ENCODE results near the gene TXNL4B.
"Not testable (repeated sequence)": the region's sequence is repeated elsewhere in the genome, so short reads cannot be mapped to it uniquely, and the experiment has no call there.

The TXNL4B gene

DNA sequence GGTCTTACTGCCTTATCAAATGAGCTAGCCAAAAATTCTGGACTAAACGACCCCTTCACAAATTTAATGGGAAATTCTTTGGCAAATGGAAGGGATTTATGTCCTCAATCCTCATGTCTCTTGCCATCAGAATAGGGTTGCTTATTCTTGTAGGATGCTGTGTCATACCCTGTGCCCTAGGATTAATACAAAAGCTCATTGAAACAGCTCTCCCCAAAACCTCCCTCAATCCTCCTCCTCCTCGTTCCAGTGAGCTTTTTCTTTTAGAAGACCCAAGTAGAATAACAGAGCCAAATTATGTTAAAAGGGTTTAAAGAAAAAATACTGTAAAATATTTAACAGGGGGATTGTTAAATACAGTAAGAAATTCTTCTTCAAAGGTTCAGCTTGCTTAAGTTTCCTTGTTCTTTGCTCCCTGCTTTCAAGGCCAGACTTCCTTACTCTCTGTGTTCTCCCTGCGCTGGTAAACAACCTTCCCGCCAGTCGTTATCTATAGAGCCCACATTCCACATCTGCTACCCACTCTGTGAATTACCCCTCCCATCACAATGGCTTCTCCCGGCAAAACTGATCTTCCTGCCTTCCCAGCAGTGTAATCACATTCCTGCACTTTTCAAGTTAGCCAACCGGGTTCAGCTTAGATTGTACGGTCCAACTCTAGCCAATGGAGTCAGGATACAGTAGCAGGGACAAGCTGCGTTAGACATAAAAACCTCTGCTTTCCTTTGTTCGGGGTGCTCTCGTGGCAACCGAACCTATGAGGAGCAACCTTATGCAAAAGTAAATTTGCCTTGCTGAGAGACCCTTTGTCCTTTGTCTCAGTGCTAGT is 20.7 kb downstream of the TXNL4B start:
- Mint-ChIP-seq H3K27ac (no peak overlapping the region), H3K9me3 (no peaks in the 10 kb centered on the region), H3K36me3 (ENCODE audit: low read depth) (no peaks in the 10 kb centered on the region), H3K27me3 (no peaks in the 10 kb centered on the region), H3K4me1 (no peaks in the 10 kb centered on the region), H3K4me3 (no peak overlapping the region)
- DNase-seq (no peak), ATAC-seq (no peak)

DNA sequence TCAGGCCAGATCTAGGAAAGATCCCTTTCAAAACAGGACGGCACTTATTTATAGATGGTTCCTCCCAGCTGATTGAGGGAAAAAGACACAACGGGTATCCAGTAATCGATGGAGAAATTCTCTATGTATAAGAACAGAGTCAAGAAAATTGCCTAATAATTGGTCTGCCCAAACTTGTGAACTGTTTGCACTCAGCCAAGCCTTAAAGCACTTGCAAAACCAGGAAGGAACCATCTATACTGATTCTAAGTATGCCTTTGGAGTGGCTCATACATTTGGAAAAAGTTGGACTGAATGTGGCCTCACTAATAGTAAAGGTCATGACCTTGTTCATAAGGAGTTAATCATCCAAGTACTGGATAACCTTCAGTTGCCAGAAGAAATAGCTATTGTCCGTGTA is 24.5 kb downstream of the TXNL4B start:
- Mint-ChIP-seq H3K27ac (no peak overlapping the region), H3K27me3 (no peaks in the 10 kb centered on the region), H3K36me3 (ENCODE audit: low read depth) (peaks cover 3% of the 10 kb centered on the region), H3K4me1 (no peaks in the 10 kb centered on the region), H3K9me3 (no peaks in the 10 kb centered on the region), H3K4me3 (no peak overlapping the region)
- ATAC-seq (no peak), DNase-seq (no peak)

DNA sequence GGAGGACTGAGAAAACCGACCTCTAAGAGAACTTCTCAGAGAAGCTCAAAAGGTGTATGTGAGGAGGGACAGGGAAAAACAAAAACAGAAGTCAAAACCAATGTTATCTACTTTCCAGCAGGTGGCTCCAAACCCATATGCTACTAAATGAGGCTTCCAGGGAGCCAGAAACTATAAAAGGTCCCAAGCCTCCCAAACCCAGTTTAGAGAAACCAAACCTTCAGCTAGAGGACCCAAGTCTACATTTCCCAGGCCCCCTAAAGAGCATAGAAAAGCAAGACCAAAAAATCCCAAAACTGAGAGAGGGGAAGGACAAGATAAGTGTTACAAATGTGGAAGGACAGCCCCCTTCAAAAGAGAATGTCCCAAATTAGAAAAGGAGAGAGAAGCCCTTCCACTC is 26.7 kb downstream of the TXNL4B start:
- ATAC-seq, result no peak
- Mint-ChIP-seq H3K27me3 (no peaks in the 10 kb centered on the region), H3K4me3 (no peak overlapping the region), H3K9me3 (no peaks in the 10 kb centered on the region), H3K4me1 (no peaks in the 10 kb centered on the region), H3K27ac (no peak overlapping the region), H3K36me3 (ENCODE audit: low read depth) (peaks cover 3% of the 10 kb centered on the region)
- no peak for DNase-seq

DNA sequence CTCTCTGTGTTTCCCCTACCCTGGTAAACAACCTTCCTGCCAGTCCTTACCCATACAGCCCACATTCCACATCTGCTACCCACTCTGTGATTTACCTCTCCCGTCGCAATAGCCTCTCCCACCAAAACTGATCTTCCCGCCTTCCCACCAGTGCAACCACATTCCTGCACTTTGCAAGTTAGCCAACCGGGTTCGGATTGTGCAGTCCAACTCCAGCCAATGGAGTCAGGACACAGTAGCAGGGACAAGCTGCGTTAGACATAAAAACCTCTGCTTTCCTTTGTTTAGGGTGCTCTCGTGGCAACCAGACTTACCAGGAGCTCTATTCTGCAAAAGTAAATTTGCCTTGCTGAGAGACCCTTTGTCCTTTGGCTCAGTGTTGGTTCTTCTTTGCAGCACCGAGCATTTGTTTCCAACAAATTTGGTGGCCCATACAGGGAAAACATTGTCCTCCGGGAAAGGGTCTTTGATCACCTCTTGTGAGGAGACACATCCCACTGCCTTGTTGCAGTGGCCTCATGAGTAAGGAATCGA is 29.0 kb downstream of the TXNL4B start:
- Mint-ChIP-seq H3K4me1 (no peaks in the 10 kb centered on the region), H3K36me3 (ENCODE audit: low read depth) (peaks cover 3% of the 10 kb centered on the region), H3K27me3 (no peaks in the 10 kb centered on the region), H3K9me3 (no peaks in the 10 kb centered on the region), H3K4me3 (no peak overlapping the region), H3K27ac (no peak overlapping the region)
- ATAC-seq (no peak), DNase-seq (no peak)

DNA sequence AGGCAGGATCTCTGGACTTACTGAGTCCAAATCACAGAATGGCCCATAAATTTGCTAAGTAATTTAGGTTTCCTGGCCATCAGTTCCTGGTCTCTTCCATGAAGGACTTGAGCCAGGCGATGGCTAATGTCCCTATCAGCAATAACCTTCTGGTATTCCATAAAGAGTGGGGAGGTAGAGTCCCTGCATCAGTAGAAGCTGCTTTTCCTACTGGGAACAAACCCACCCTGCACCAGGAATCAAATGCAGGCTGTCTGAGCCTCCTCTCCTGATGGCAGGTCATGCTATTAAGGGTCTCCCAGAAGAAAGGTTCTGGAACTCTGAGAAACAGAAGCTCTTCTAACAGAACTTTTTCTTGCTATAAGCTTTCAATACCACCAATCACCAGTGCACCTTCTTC is 31.9 kb downstream of the TXNL4B start:
- Mint-ChIP-seq H3K9me3 (no peaks in the 10 kb centered on the region), H3K27ac (no peak overlapping the region), H3K4me1 (no peaks in the 10 kb centered on the region), H3K4me3 (no peak overlapping the region), H3K36me3 (ENCODE audit: low read depth) (peaks cover 3% of the 10 kb centered on the region), H3K27me3 (no peaks in the 10 kb centered on the region)
- DNase-seq (no peak), ATAC-seq (no peak)

DNA sequence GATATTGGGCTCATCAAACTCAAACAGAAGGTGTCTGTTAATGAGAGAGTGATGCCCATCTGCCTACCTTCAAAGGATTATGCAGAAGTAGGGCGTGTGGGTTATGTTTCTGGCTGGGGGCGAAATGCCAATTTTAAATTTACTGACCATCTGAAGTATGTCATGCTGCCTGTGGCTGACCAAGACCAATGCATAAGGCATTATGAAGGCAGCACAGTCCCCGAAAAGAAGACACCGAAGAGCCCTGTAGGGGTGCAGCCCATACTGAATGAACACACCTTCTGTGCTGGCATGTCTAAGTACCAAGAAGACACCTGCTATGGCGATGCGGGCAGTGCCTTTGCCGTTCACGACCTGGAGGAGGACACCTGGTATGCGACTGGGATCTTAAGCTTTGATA is 33.0 kb downstream of the TXNL4B start:
- Mint-ChIP-seq H3K27ac (no peak overlapping the region), H3K36me3 (ENCODE audit: low read depth) (peaks cover 3% of the 10 kb centered on the region), H3K4me1 (no peaks in the 10 kb centered on the region), H3K9me3 (no peaks in the 10 kb centered on the region), H3K4me3 (no peak overlapping the region), H3K27me3 (no peaks in the 10 kb centered on the region)
- no peak for DNase-seq
- no peak for ATAC-seq

DNA sequence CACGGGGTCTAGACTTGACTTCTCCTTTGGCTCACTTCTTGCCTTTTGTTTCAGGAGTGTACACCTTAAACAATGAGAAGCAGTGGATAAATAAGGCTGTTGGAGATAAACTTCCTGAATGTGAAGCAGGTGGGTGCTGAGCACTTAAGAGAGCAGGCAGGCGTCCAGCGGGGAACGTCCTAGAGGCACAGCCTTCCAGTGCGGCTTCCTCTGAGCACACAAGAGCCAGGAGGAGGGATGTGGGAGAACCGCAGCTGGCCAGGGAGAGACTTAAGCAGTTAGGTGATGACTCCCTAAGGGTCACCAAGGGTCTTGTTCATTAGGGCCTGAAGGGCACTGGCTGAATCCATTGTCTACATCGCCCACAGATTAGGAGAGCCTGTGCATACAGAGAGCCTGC is 34.4 kb downstream of the TXNL4B start:
- not testable (repeated sequence) for H3K36me3 Mint-ChIP-seq (ENCODE audit: low read depth); H3K4me3 Mint-ChIP-seq; H3K27ac Mint-ChIP-seq; DNase-seq; H3K9me3 Mint-ChIP-seq; H3K4me1 Mint-ChIP-seq; ATAC-seq; H3K27me3 Mint-ChIP-seq

DNA sequence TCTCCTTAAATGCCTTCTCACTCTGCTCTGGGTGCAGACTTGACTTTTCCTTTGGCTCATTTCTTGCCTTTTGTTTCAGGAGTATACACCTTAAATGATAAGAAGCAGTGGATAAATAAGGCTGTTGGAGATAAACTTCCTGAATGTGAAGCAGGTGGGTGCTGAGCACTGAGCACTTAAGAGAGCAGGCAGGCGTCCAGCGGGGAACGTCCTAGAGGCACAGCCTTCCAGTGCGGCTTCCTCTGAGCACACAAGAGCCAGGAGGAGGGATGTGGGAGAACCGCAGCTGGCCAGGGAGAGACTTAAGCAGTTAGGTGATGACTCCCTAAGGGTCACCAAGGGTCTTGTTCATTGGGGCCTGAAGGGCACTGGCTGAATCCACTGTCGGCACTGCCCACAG is 36.1 kb downstream of the TXNL4B start:
- H3K36me3 Mint-ChIP-seq (ENCODE audit: low read depth); H3K4me3 Mint-ChIP-seq; H3K27ac Mint-ChIP-seq; H3K27me3 Mint-ChIP-seq; H3K4me1 Mint-ChIP-seq; H3K9me3 Mint-ChIP-seq; ATAC-seq; DNase-seq: not testable (repeated sequence)

DNA sequence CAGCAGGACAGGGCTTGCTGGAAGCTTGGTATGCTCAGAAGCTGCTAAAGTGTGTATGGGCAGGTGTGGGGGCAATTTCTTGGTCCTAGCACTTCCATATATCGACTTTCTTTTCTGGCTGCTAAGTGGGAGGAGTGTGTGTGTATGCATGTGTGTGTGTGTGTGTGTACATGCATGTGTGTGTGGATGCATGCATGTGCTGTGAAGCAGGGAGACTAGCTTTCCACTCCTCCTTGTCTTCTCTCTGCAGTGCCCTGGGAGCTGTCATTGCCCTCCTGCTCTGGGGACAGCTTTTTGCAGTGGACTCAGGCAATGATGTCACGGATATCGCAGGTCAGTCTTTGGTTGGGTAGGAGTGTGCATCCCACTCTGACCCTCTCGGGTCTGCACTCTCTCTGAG is 37.5 kb downstream of the TXNL4B start:
- Mint-ChIP-seq H3K4me3 (no peak overlapping the region), H3K27ac (no peak overlapping the region), H3K27me3 (no peaks in the 10 kb centered on the region), H3K9me3 (no peaks in the 10 kb centered on the region), H3K4me1 (no peaks in the 10 kb centered on the region), H3K36me3 (ENCODE audit: low read depth) (no peaks in the 10 kb centered on the region)
- DNase-seq (no peak), ATAC-seq (no peak)

DNA sequence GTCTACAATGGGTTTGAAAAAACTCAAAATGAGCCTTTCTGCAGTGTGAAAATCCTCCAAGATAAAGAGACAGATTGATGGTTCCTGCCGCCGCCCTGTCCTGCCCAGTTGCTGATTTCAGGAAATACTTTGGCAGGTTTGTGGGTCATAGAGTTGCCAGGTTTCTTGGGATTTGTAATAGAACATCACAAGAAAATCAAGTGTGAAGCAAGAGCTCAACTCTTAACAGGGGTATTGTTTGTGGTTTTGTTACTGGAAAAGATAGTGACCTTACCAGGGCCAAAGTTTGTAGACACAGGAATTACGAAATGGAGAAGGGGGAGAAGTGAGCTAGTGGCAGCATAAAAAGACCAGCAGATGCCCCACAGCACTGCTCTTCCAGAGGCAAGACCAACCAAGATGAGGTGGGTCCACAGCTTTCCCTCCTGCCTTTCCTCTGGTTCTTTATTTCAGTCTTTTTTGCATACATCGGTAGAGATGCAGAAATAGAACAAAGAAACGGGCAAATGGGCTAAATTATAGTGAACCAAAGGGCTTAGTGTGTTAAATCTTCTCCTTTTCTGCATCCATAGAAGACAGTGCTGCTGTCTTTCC is 39.1 kb downstream of the TXNL4B start, which contains the start of gene HP:
HP (plus strand) TSS at position 252 of the 594 bp plus-strand sequence; CDS start at position 400, 148 bp downstream.
- DNase-seq; H3K27ac Mint-ChIP-seq; ATAC-seq; H3K4me3 Mint-ChIP-seq; H3K27me3 Mint-ChIP-seq; H3K4me1 Mint-ChIP-seq; H3K36me3 Mint-ChIP-seq (ENCODE audit: low read depth): not testable (repeated sequence)
- H3K9me3 Mint-ChIP-seq, result peaks cover 12% of the 10 kb centered on the region

DNA sequence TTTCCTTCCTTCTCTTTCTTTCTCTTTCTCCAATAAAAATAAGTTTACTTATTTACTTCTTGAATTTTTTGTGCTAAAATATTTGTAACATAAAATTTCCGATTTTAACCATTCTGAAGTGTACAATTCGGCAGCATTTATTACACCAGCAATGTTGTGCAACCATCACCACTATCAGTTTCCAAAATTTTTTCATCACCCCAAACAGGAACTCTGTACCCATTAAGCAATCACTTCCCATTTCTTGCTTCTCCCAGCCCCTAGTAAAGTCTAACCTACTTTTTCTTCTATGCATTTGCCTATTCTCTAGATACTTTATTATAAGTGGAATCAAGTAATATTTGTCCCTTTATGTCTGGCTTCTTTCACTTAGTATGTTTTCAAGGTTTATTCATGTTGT is 41.6 kb downstream of the TXNL4B start:
- no peaks in the 10 kb centered on the region for H3K27me3 Mint-ChIP-seq
- DNase-seq (no peak), ATAC-seq (no peak)
- no peak overlapping the region for H3K27ac Mint-ChIP-seq
- H3K4me1 Mint-ChIP-seq, result no peaks in the 10 kb centered on the region
- peaks cover 10% of the 10 kb centered on the region for H3K36me3 Mint-ChIP-seq (ENCODE audit: low read depth)
- H3K9me3 Mint-ChIP-seq, result peaks cover 17% of the 10 kb centered on the region
- H3K4me3 Mint-ChIP-seq, result no peak overlapping the region

DNA sequence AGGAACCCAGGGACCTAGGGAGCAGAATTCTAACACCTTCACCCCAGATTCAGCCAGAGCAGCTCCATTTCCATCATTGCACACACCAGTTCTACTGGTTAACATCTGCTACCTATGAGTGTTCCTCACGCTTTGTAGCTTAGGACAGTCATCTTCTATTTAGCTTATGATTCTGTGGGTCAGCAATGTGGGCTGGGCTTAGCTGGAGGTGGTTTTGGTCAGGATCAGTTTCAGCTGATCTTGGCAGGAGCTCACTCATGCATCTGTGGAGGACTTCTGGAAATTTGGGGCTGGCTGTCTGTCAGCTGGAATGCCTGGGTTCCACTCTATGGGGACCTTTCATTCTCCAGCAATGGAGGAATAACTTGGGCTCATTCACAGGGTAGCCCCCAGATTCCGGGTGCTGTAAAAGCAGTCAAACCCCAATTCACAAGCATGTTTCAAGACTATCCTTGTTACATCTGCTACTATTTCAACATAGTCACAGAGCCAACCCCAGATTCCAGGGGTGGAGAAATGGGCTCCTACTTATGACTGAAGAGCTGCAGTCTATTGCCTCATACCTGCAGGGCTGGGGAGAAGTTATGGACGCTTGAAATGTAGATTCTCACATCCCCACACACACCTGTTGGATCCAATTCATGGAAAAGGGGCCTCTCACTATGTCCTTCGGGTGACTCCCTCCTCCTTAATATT is 42.5 kb downstream of the TXNL4B start:
- ATAC-seq (no peak), DNase-seq (no peak)
- no peaks in the 10 kb centered on the region for H3K4me1 Mint-ChIP-seq
- H3K27me3 Mint-ChIP-seq, result no peaks in the 10 kb centered on the region
- H3K36me3 Mint-ChIP-seq (ENCODE audit: low read depth), result peaks cover 10% of the 10 kb centered on the region
- peaks cover 17% of the 10 kb centered on the region for H3K9me3 Mint-ChIP-seq
- H3K27ac Mint-ChIP-seq, result no peak overlapping the region
- H3K4me3 Mint-ChIP-seq, result no peak overlapping the region

DNA sequence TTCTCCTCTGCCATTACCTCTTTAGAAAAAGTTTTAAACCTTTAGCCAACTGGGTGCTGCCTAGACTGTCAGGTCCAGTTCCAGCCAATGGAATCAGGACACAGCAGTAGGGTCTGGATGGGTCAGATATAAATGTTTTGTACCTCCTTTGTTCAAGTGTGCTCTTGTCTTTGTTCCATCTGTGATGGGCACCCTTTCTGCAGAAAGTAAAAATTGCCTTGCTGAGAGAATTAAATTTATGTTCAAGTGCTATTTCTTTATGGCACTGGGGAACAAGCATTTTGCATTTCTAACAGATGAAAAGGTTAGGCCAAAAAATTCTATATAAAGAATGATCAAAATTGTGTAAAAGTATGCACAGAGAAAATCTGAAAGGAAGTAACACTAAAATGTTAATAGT is 44.3 kb downstream of the TXNL4B start:
- DNase-seq, result no peak
- H3K9me3 Mint-ChIP-seq, result peaks cover 17% of the 10 kb centered on the region
- H3K27me3 Mint-ChIP-seq, result no peaks in the 10 kb centered on the region
- H3K4me1 Mint-ChIP-seq, result no peaks in the 10 kb centered on the region
- no peak for ATAC-seq
- H3K36me3 Mint-ChIP-seq (ENCODE audit: low read depth), result peaks cover 12% of the 10 kb centered on the region
- no peak overlapping the region for H3K4me3 Mint-ChIP-seq
- H3K27ac Mint-ChIP-seq, result no peak overlapping the region

DNA sequence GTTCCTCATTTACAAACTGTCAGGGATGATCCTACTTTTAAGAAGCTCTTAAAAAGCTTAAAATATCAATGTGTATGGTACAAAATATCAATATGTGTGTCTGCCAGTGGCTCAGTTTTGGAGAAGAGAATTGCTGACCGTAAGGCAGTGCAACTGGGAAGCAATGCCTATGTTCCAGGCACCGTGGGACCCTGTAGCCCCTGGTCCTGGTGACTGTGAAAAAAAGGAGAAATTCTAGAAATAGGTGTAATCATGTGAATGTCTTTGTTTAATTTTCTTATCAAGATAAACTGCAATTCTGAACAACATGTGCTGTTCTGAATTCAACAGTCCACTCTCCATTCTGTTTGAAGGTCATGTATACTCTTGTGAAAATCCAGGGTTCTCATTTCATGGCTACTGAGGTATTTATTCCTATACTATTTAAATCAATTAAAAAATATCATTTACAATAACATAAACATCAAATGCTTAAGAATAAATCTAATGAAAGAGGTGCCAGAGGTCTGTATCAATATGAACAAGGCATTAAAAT is 48.5 kb downstream of the TXNL4B start:
- Mint-ChIP-seq H3K4me3 (no peak overlapping the region), H3K27ac (no peak overlapping the region), H3K36me3 (ENCODE audit: low read depth) (peaks cover 14% of the 10 kb centered on the region), H3K9me3 (peaks cover 10% of the 10 kb centered on the region), H3K4me1 (no peaks in the 10 kb centered on the region), H3K27me3 (no peaks in the 10 kb centered on the region)
- no peak for DNase-seq
- ATAC-seq, result no peak

DNA sequence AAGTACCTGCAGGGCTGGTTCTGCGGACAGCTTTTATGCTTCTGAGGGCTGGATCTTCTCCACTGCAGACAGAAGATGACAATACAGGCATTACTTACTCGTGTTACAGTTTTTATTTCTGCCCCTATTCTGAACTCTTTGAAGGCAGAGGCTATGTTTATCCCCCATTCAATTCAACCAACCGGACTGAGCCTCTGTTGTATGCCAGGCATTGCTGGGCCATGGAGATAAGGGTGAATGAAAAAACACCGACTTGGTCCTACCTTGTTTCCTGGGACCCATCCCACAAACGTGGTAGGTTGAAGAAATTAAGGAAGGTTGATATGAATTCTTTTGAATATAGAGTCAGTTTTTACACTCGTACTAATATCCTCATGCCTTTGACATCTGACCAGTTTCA is 49.1 kb downstream of the TXNL4B start:
- ATAC-seq (no peak), DNase-seq (no peak)
- Mint-ChIP-seq H3K9me3 (peaks cover 5% of the 10 kb centered on the region), H3K4me3 (no peak overlapping the region), H3K27me3 (no peaks in the 10 kb centered on the region), H3K36me3 (ENCODE audit: low read depth) (peaks cover 11% of the 10 kb centered on the region), H3K4me1 (no peaks in the 10 kb centered on the region), H3K27ac (no peak overlapping the region)

Measured in activated naive CD8-positive, alpha-beta T cell treated with anti-CD3 and anti-CD28 coated beads, Interleukin-2, amount 50 U/mL, for 24 hours (primary cell).